ENCODE results near the gene KRT17.
"Not testable (repeated sequence)": the region's sequence is repeated elsewhere in the genome, so short reads cannot be mapped to it uniquely, and the experiment has no call there.

KRT17 gene

DNA sequence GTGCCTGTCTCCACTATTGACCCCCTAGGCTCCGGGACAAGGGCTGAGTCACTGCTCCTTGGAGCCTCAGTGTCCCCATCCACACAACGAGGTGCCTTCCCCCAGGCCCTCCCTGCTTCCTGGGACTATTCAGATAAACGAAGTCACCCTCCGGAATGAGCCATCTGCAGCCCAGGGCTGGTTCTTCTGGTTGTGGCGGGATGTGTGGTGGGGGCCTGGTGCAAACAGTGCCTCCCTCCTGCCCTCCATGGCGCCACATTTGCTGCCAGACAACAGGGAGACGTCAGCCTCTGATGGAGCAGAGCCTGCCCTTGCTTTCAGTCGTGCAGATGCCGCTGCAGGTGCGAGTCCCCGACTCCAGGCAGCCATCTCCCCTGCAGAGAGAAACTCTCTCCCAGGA lies 6.7 kb downstream of the KRT17 start:
- intact Hi-C loops (cut with DNase I; ENCODE audit: low total_unique reads): no loop called here
- H3K27ac ChIP-seq: no peak overlapping the region

DNA sequence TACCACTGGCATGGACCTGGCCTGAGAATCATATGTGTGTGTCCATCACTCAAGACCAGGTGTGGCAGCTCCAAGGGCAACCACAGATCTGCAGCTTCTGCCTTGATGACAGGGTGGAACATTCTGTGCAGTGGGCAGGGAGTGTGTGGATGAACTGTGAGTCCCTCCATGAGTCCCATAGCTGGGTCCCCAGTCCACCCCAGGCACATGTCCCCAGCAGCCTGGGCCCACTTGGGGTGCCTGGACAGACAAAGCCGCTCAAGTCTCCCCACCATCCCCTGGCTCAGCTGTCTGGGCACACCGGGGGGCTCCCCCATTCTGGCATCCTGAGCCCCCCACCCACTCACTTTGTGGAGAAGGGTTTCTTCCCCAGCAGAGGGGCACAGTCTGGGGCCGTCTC lies 7.2 kb downstream of the KRT17 start:
- H3K27me3 ChIP-seq: peaks cover 0 to 29% of the 10 kb centered on the region in 2 donors
- H3K9me3 ChIP-seq: no peaks in the 10 kb centered on the region
- H3K36me3 ChIP-seq: no peaks in the 10 kb centered on the region
- H3K4me1 ChIP-seq: peaks cover 0 to 15% (median 2%) of the 10 kb centered on the region in 4 donors
- H3K4me3 ChIP-seq: no peak overlapping the region
- intact Hi-C loops (cut with DNase I; ENCODE audit: low total_unique reads): no loop called here
- TF ChIP-seq, protein P1, sequence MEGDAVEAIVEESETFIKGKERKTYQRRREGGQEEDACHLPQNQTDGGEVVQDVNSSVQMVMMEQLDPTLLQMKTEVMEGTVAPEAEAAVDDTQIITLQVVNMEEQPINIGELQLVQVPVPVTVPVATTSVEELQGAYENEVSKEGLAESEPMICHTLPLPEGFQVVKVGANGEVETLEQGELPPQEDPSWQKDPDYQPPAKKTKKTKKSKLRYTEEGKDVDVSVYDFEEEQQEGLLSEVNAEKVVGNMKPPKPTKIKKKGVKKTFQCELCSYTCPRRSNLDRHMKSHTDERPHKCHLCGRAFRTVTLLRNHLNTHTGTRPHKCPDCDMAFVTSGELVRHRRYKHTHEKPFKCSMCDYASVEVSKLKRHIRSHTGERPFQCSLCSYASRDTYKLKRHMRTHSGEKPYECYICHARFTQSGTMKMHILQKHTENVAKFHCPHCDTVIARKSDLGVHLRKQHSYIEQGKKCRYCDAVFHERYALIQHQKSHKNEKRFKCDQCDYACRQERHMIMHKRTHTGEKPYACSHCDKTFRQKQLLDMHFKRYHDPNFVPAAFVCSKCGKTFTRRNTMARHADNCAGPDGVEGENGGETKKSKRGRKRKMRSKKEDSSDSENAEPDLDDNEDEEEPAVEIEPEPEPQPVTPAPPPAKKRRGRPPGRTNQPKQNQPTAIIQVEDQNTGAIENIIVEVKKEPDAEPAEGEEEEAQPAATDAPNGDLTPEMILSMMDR (IDR thresholded peaks at IDR 0.05): no peak
- DNase-seq: no peak
- no peak overlapping the region for H3K27ac ChIP-seq

More for the DNA sequence above, 6.7 kb downstream of the KRT17 start:
- DNase-seq: no peak
- no peaks in the 10 kb centered on the region for H3K9me3 ChIP-seq
- H3K4me1 ChIP-seq: peaks cover 0 to 11% (median 3%) of the 10 kb centered on the region in 4 donors
- H3K4me3 ChIP-seq: no peak overlapping the region
- peaks cover 0 to 25% of the 10 kb centered on the region in 2 donors for H3K27me3 ChIP-seq
- TF ChIP-seq, protein P1 (IDR thresholded peaks at IDR 0.05): no peak
- H3K36me3 ChIP-seq: no peaks in the 10 kb centered on the region

DNA sequence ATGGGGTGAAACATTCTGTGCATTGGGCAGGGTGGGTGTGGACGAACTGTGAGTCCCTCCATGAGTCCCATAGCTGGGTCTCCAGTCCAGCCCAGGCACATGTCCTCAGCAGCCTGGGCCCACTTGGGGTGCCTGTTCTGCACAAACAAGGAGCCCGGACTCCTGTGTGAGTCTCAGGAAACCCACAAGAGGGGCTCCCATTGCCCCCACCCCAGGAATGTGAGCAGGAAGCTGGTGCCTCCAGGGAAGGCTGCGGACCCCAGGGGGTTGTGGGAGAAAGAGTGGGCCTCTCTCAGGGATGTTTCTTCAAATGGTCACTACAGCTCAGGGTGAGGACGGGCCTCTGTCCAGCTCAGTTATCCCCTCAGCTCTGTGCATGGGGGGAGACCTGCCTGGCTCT lies 7.9 kb downstream of the KRT17 start:
- Histone ChIP-seq H3K27me3 (peaks cover 0 to 32% of the 10 kb centered on the region in 2 donors), H3K4me1 (peaks cover 0 to 15% (median 2%) of the 10 kb centered on the region in 4 donors)
- H3K27ac ChIP-seq; H3K36me3 ChIP-seq; H3K9me3 ChIP-seq; DNase-seq; intact Hi-C loops (cut with DNase I; ENCODE audit: low total_unique reads); H3K4me3 ChIP-seq: not testable (repeated sequence)

DNA sequence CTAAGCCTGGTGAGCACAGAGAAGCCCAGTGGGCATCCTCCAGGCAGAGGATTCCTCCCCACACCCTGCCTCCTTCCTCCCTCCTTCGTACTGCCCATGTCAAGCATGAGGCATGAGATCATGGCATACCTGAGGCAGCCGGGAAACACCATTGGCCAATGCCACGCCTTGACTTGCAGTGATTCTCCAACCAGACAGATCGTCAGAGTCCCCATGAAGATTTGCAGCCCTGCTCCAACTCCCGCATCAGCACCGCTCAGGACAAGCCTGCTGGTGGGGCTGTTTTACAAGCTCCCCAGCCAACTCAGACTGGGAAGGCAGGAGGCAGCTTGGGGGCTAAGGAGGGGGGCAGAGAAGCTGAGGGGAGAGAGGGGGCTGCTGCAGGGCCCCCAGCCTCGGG lies 8.9 kb downstream of the KRT17 start:
- Histone ChIP-seq H3K4me1 (peaks cover 0 to 5% (median 2%) of the 10 kb centered on the region in 4 donors), H3K27me3 (peaks cover 0 to 36% of the 10 kb centered on the region in 2 donors), H3K36me3 (no peaks in the 10 kb centered on the region), H3K4me3 (no peak overlapping the region), H3K27ac (no peak overlapping the region), H3K9me3 (no peaks in the 10 kb centered on the region)
- TF ChIP-seq, protein P1 (IDR thresholded peaks at IDR 0.05): no peak
- no peak for DNase-seq
- intact Hi-C loops (cut with DNase I; ENCODE audit: low total_unique reads): no loop called here

DNA sequence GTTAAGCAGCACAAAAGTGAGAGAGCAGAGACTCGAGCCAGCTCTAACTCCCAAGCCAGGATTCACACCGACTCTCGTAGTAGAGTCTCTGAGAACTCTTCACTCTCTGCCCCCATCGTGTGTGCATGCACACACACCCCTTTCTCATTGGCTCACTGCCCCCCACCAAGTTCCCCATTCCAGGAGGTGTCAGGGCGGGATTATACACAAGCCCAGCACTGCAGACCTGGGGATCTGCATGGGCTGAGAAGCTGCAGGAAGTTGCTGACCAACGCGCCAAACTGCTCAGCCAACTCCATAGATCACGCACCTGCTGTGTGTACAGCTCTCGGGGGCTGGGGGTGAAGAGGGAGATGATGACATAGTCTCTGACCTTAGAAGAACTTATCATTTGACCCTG lies 9.6 kb downstream of the KRT17 start:
- H3K4me3 ChIP-seq; H3K27ac ChIP-seq; H3K9me3 ChIP-seq; H3K36me3 ChIP-seq; DNase-seq; intact Hi-C loops (cut with DNase I; ENCODE audit: low total_unique reads); H3K4me1 ChIP-seq: not testable (repeated sequence)
- H3K27me3 ChIP-seq: peaks cover 0 to 36% of the 10 kb centered on the region in 2 donors

DNA sequence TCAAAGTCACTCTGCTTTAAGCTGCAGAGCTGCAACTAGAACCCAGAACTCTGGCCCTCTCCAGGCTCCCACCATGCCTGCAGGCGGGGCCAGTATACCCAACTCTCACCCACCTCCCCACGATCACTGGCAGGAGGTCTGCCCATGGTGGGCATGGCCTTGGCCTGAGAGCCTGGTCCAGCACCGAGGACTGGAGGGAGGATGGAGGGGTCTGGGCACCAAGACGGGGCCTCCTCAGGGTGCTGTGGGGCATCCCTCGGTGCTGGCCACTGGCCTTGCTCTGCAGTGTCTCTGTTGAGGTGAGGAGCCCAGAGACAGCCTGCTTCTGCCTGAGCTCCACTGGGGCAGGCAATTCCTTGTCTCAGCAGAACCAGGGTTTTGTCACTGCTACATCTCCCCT lies 10.3 kb downstream of the KRT17 start:
- no peaks in the 10 kb centered on the region for H3K36me3 ChIP-seq
- intact Hi-C loops (cut with DNase I; ENCODE audit: low total_unique reads): no loop called here
- H3K9me3 ChIP-seq: no peaks in the 10 kb centered on the region
- TF ChIP-seq, protein P1 (IDR thresholded peaks at IDR 0.05): no peak
- DNase-seq: no peak
- H3K4me3 ChIP-seq: no peak overlapping the region
- peaks cover 0 to 36% of the 10 kb centered on the region in 2 donors for H3K27me3 ChIP-seq
- H3K4me1 ChIP-seq: peaks cover 0 to 5% (median 2%) of the 10 kb centered on the region in 4 donors
- no peak overlapping the region for H3K27ac ChIP-seq
